Stimulated activated CD8-positive, alpha-beta memory T cell treated with anti-CD3 and anti-CD28 coated beads, Interleukin-7, amount 100 ng/mL, for 48 hours (primary cell): Measurements from ENCODE around the gene IKBKG.
"Not testable (repeated sequence)": the region's sequence is repeated elsewhere in the genome, so short reads cannot be mapped to it uniquely, and the experiment has no call there.

ENCODE experiments used
- DNase-seq, 2 donors: peaks; one replicate each; pipeline ENCODE4 v3.0.0-alpha.2; 2020; ENCODE audit warnings: low read depth in 1 of 2; ENCODE audit errors: extremely low read depth in 1 of 2

The IKBKG gene

DNA sequence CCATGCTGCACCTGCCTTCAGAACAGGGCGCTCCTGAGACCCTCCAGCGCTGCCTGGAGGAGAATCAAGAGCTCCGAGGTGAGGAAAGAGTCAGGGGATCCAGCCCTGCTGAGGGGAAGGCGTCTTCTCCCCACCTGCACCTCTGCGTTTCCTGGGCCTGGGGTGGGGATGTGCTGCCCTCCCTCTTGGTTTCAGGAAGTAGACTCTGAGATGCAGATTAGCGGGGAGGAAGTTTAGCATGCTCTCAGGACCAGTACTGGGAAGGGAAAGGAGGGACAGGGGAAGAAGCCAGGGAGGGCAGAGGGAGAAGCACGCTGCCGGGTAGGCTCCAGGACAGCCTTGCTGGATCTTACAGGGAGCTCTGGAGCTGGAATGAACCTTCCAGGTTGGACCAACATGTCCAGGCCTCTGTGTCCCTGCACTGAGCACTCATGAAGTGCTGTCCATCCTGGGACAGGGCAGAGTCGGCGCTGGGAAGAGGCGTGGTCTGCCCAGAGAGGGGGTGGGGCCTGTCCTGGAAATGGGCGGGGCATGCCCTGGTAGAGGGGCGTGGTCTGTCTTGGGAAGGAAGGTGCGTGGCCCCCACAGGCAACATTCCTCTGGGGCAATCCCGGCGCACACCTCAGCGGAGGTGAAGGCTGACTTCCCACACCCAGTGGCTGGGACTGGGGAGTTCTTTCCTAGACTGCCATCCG is 4.8 kb downstream of the IKBKG start:
- not testable (repeated sequence) for DNase-seq

DNA sequence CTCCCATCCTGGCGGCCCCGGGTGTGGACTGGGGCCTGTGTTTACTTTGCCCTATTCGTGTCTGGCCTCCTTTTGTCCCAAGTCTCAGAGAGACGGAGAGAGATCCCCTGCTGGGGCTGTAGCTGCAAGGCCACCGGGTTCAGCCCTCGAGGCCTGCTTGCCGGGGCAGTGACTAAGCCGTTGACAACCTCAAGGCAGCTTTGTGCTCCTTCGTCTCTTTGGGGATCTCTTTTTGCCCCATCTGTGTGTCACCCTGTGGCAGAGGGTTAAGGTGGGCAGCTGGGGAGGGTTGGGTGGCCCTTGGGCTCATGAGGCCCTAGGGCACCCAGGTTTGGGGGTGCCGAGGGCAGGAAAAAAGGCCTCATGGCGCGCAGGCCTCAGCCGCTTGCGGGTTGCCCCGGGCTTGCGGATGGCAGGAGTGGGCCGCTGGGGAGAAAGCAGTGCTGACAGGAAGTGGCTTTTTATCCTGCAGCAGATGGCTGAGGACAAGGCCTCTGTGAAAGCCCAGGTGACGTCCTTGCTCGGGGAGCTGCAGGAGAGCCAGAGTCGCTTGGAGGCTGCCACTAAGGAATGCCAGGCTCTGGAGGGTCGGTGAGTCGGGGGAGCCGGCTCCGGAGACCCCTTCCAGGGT is 10.8 kb downstream of the IKBKG start:
- DNase-seq = not testable (repeated sequence)

DNA sequence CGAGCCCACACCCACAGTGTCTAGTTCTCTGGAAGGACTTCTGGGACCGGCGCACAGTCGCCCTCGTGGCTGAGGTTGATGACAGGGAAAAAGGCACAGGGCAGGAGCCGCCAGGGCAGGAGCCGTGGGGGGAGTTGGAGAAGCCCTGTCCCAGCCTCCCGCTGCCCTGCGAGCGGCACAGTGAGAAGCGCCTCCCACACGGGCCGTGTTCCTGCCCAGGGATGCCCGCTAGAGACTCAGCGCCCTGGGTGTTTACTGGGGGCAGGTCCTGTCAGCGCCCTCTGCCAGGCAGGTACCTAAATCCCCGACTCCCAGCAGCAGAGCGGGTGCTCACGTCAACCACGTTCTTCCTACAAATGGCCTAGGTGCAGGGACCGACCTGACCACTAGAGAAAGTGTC is 11.5 kb downstream of the IKBKG start:
- DNase-seq = not testable (repeated sequence)

DNA sequence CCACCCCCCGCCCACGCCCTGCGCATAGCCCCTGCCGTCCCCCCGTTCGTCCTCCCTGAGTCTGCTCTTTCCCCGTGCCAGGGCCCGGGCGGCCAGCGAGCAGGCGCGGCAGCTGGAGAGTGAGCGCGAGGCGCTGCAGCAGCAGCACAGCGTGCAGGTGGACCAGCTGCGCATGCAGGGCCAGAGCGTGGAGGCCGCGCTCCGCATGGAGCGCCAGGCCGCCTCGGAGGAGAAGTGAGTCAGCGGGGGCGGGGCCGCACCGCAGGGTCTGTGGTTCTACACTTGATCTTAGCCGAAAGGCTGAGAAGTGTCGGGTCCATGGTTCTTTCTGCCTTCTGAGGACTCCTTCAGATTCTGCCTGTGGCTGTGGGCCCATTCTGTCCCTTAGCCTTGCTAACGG is 12.9 kb downstream of the IKBKG start:
- not testable (repeated sequence) for DNase-seq

DNA sequence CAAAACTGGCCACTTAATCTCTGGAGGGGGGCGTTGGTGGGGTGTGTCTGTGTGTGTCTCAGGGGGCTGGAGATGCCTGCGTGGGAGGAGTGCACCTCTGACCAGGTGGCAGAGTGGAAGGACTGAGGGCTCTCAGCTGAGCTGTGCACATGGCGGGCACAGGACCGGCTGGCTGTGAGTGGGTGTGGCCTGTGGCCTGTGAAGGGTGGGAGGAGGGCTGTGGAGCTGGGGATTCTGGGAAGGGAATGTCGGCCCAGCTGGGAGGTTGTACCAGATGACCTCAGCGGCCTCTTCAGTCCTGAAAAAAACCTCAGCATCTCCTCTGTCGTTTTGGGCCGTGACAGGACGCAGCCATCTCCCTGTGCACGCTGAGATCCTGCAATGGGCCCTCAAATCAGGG is 14.9 kb downstream of the IKBKG start:
- not testable (repeated sequence) for DNase-seq

DNA sequence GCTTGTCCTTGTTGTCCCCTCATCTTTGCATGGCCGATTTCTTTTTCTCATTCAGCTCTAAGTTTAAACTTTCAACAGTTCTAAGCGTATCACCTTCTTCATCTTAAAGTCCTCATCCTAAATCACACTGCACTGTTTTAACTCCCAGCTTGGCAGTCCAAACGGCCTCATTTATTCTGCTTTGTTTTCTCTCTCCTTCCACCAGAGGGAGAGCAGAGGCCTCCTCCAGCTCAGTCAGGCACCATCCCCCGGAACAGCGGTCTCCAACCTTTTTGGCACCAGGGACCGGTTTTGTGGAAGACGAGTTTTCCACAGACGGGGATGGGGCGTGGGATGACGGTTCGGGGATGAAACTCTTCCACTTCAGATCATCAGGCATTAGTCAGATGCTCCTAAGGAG is 22.9 kb downstream of the IKBKG start:
- DNase-seq = not testable (repeated sequence)

DNA sequence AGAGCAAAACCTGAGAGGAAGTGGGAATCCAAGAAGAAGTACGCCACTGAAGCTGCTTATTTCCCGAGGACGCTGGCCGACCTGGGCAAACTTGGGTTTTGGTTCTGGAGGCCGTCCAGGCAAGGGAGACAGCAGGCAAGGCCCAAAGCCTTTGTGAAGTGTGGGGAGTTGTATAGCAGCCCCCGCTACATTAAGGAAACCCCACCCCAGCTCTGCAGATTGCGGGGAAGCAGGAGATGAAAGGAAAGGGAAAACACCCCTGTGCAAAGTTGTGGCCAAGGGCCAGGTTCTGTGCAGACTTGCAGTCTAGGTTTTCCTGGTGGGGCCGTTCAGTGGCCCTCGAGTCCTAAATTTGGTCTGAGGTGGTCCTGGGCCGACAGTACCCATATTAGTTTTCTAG is 25.6 kb downstream of the IKBKG start:
- not testable (repeated sequence) for DNase-seq

DNA sequence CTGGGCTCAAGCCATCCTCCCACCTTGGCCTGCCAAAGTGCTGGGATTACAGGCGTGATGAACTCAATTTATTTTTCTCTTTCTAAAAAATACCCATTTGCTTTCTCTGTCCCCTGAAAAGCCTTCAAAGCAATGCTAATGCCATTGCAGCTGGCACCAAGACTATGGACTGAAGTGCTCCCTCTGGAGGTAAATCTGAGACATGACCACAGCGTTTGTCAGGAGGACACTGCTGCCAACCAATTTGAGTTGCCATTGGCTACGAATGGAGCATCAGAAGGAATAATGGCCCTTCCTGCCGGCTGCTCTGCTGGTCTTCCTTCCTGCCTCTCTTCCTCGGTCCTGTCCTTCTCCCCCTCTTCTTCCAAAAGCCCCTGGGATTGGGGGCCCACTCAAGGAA is 27.7 kb downstream of the IKBKG start:
- DNase-seq = not testable (repeated sequence)

DNA sequence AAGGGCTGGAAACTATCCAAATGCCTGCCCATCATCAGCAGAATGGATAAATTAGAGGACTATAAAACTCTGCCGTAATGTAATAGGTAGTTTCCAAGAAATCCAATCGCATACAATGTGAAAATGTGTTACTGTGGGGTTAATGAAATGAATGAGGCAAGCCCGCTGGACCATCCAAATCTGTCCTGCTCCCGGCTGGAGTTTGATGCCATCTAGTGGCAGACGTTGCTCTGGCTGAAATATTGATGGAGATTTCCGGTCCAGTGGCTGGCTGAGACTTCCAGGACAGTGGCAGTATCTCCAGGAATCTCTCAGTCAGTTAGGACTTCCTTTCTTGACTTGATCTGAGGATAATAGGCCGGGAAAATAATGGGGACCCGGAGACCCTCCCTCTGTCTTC is 35.6 kb downstream of the IKBKG start:
- DNase-seq = not testable (repeated sequence)

DNA sequence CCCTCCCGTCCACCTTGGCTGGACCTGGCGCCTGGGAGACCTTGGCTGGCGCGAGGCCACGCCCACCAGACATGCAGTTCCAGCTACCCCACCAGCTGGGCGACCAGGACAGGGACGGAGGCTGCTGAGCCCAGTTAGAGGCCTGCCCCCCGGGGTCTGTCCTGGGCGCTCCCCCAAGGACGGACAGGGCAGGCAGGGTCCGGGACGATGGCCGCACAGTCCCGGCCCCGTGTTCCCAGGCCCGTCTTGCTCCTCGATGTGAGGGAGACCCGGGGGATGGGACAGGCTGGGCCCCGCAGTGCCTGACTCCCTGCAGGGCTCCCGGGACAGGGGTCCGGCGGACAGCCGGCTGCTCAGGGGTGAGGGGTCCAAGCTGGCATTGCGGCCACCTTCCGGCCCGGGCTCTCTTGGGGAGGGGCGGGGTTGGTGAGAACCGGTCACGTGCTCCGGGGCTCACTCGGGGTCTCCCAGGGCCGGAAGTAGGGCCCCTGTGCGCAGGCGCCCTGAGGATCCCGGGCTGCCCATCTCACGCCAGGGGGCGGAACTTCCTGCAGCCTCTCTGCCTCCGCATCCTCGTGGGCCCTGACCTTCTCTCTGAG is 37.3 kb downstream of the IKBKG start, which contains the start of gene CTAG1A:
CTAG1A (plus strand) TSS at position 549 of the 599 bp plus-strand sequence. CDS start 74 bp downstream, outside the sequence.
- not testable (repeated sequence) for DNase-seq

DNA sequence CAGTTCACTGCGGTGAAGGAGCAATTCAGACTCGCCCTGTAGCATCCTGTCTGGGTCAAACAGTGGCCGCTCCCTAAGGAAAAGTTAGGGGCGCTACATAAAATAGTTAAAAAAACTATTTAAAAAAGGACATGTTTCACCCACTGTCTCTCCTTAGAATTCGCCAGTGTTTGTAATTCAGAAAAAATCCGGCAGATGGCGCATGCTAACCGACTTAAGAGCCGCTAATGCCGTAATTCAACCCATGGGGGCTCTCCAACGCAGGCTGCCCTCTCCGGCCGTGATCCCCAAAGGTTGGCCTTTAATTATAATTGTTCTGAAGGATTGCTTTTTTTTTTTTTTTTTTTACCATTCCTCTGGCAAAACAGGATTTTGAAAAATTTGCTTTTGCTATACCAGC is 43.0 kb downstream of the IKBKG start:
- not testable (repeated sequence) for DNase-seq

DNA sequence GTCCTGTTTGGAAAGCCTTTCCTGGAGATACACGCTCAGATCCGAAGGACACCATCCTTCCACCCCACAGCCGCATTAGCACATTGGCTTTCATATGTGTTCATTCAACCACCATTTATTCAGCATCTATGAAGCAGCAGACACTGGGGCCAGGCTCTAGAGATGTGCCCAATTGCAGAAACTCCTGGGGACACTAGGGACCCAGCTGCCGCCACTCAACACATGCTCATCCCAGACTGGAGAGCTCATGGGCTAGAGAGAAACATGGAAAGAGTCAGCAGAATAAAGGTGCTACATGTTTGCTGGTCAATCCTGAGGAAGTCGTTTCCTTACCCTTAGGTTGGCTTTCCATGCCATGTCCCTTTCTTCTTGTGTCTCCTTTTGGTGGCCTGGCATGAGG is 45.1 kb downstream of the IKBKG start:
- no peak for DNase-seq

DNA sequence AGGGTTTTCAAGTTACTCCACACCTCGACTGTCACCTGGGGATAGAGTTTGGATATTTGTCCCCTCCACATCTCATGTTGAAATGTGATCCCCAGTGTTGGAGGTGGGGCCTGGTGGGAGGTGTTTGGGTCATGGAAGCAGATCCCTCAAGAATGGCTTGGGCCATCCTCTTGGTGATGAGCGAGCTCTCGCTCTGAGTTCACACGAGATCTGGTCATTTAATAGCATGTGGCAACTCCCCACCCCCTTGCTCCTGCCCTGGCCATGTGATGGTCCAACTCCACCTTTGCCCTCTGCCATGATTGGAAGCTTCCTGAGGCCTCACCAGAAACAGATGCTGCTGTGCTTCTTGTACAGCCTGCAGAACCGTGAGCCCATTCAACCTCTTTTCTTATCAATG is 45.8 kb downstream of the IKBKG start:
- DNase-seq = no peak

DNA sequence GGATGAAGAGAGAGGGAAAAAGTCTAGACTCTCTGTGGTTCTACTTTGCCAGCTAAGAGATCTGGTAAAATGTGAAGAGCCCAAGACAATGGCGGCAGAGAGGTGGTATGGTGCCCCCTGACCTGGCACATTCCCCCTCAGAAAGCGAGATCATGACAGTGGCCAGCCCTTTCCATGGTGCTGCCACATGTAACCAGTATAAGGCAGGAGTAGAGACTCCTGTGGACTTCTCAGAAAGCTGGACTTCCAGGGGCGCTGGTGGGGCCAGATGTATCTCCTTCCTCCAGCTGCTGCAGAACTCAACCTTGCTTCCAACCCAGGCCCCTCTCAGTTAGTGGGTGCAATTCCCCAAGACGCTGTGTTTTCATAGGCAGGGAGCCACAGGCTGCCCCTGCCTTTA is 47.1 kb downstream of the IKBKG start:
- DNase-seq = no peak

DNA sequence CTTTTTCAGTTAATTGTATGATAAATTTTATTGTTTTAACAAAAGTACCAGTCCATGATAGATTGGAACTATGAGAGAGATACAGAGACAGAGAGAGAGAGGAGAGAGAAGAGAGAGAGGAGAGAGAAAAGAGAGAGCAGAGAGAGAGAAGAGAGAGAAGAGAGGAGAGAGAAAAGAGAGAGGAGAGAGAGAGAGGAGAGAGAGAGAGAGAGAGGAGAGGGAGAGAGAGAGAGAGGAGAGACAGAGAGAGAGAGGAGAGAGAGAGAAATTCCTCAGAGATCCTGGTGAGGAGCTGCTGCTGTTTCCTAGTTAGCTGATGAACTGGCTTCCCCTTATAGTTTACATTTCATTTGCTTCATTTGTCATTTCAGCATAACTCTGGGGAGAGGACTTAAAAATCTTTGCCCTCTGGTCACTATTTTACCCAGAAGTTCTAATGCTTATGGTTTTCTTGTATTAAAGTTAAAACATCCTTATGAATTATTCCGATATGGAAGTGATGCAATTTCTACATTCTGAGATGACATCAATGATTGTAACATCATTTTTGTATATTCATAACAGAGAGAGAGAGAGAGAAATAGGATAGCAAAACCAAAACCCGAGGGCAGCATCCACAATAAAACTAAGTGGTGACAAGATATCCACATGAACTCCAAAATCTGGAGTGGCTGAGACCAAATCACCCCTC is 48.3 kb downstream of the IKBKG start:
- DNase-seq = no peak

DNA sequence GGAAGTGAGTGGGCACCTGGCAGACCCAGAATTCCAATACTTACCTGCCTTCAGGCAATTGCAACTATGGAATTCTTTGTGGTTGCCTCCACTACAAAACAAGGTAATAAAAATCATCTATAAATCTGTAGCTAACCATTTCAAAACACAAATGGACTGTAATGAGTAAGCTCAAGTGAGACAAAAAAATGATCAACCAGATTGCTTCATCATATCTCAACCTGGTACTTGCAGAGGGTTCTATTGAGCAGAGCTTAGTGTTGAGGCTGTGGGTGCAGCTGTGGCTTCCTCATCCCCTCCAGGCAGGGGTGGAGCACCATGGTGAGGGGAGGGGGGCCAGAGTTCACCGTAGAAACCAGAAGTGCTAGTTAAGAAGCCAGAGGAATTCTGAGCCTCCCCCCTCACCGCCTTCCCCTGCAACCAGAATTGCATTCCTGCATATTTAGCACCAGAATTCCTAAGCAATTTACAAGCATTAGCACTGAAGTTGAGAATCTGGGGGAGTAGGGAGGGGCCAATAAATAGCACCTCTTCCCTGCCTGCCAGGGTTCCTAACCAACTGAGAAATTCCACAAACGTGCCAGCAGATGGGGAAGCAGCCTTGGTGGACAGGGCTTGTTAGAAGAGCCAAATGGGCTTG is 49.0 kb downstream of the IKBKG start:
- DNase-seq = no peak

DNA sequence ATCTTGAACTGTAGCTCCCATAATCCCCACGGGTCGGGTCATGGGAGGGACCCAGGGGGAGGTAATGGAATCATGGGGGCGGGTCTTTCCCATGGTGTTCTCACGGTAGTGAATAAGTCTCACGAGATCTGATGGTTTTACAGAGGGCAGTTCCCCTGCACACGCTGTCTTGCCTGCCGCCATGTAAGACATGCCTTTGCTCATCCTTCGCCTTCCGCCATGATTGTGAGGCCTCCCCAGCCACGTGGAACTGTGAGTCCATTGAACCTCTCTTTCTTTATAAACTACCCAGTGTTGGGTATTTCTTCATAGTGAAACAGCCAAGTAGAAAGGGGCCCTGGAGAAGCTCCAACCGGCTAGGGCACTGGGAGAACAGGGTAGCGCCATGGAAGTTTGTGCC is 49.8 kb downstream of the IKBKG start:
- DNase-seq = no peak

DNA sequence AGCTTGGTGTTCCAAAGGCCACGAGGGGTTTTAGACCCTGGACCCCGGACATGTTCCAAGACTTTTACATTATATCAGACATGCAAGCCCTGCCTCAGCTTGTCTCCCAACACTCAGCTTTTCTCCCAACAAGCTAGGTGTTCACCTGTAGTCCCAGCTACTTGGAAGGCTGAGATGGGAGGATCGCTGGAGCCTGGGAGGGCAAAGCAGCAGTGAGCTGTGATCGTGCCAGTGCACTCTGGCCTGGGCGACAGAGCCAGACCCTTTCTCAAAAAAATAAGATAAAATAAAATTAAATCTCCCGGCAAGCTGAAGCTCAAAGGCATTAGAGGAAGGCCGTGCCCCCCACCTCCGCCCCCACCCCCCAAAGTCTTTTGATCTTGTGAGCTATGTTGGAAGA is 51.2 kb downstream of the IKBKG start:
- DNase-seq = no peak

DNA sequence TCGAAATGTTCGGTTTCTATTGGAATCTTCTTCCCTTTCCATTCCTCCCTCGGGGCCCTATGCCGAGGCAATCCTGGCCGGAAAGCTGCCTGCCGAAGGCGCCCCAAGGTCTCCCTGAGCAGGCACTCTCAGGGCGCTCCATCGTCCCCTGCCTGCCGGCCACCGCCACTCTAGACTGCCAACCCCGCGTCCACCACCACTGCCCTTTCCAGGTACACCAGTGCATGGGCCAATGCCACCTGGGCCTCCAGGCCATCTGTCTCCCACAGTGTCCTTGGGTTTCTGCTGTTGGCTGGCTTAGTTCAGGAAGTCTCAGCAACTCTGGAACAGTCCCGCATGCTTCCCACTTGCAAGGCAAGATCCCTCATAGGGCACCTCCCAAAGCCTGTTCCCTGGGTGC is 52.1 kb downstream of the IKBKG start:
- DNase-seq = no peak

DNA sequence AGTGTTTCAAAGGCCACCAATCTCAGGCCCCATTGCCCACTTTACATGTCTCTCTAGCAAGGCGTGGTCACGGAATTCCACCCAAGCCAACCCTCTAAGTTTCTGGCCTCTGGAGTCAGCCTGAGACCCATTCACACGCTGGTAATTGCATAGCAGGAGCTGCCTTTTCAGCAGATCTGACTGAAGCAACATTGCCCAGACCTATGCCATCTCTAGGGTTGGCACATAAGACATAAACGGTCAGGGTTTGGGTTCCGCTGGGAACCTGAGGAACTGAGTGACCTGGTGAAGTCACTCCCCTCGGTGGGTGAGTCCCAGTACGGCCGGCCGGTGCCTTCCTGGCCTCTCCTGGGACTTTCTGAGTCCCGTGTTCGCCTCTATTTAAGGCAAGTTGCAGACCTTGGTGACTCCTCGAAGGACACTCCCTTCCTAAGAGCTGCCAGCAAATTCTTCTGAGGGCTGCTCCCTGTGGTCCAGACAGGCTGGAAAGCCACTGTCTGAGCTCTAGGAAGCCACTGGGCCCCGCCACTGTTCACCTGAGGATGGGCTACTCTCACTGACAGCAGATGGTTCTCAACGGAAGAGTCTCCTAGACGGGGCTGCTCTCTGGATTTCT is 53.4 kb downstream of the IKBKG start:
- DNase-seq = no peak

DNA sequence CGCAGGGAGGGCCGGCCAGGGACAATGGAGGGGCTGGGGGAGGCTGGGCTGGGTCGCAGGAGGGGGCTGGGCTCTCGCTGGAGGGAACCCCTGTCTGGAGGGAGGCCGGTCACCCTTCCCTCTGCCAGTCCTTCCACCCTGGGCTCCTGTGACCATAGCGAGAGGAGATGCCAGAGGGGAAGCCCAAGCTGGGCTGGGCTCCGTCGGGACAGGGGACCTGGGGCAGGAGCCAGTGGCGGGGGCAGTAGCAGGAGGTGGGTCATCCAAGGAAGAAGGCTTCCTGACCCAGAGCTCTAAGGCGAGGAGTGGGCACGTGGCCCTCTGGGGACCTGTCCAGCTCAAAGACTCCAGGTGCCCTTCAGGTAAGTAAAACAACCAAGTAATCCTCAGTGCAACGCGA is 54.8 kb downstream of the IKBKG start:
- no peak for DNase-seq
